GM12875 (cell line): ENCODE measurements around the gene GRP.

Source experiments
- H3K4me3 ChIP-seq: one replicate; pipeline ENCODE4 v1.5.1; 2011; ENCODE audit warnings: low read depth, low read length, control low read depth
- CTCF ChIP-seq: IDR thresholded peaks from 2 replicates; pipeline ENCODE4 v1.5.1; 2011; ENCODE audit warnings: low read depth, mild to moderate bottlenecking, control low read depth, inconsistent platforms, low read length, moderate library complexity, borderline replicate concordance; ENCODE audit not compliant: insufficient read depth

GRP gene

GRCh38 chr18:59196161-59196725 lies 23.7 kb upstream of the GRP start:
- no peak overlapping the region for H3K4me3 ChIP-seq
- TF ChIP-seq CTCF: no peak

GRCh38 chr18:59197636-59198035 lies 22.3 kb upstream of the GRP start:
- no peak for TF ChIP-seq CTCF
- H3K4me3 ChIP-seq: no peak overlapping the region

DNA sequence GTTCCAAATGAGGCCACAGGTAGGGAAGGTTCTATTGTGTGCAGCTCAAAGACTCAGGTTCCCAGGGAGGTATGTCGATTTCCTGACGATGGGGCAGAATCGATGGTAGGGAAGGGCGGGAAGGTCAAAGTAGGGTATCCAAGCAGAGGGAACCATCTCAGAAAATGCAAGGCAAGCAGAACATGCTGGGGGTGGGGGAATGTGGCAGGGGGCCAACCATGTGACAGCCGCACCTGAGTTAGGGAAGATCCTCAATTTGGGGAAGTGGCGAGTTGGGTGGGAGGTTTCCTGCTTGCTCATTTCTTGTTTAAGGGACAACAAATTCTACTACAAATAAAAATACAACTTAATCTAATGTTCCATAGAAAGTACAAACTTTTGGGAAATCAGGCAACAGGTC lies 21.7 kb upstream of the GRP start:
- no peak overlapping the region for H3K4me3 ChIP-seq
- no peak for TF ChIP-seq CTCF

- no peak overlapping the region for H3K4me3 ChIP-seq
- TF ChIP-seq CTCF: no peak
These were observed 19.2 kb upstream of the GRP start for GRCh38 chr18:59200787-59201186.

DNA sequence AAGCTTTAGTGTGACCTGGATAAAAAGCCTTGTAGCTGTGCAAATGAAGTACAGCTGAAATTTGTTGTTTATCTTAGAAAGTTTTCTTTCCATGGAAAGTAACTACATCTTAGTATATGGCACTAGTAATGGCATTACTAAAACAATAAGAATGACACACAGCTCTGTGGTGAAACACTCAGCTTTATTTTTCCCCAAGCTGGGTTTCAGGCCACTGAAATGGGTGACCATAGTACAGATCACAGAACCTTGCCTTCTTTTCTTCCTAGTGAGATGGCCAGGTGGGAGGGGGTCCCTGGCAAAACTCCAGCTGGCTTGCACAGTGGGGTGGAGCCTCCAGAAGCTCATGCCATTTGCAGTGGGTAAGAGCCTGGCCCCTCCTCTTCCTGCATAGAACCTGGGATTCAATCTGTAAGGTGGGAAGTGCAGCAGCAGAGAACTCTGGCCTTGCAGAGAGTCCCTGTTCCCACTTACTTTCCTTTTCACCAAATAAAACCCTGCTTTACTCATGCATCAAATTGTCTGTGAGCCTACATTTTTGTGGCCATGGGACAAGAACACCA lies 17.6 kb upstream of the GRP start:
- TF ChIP-seq CTCF: no peak
- no peak overlapping the region for H3K4me3 ChIP-seq

DNA sequence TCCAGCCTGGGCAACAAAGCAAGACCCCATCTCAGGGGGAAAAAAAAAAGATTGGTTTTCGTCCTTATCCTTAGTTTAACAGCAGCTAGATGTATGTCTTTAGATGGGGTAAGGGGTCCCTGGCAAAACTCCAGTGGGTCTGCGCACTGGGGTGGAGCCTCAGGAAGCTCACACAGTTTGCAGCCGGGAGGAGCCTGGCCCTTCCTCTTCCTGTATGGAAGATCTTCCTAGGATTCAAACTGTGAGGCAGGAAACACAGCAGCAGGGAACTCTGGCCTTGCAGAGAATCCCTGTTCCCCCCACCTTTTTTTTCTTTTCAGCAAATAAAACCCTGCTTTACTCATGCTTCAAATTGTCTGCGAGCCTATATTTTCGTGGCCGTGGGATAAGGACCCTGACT lies 12.5 kb upstream of the GRP start:
- H3K4me3 ChIP-seq: no peak overlapping the region
- TF ChIP-seq CTCF: no peak

- H3K4me3 ChIP-seq: no peak overlapping the region
- no peak for TF ChIP-seq CTCF
These were observed 11.3 kb upstream of the GRP start for GRCh38 chr18:59208602-59209125.
